ENCODE measurements around the gene ALAS1.

Gene ALAS1

GRCh38 chr3:52202384-52203077 is 4.6 kb downstream of the ALAS1 start:
- DNase-seq, result peak in 1 of 2 donors; percentile 41

DNA sequence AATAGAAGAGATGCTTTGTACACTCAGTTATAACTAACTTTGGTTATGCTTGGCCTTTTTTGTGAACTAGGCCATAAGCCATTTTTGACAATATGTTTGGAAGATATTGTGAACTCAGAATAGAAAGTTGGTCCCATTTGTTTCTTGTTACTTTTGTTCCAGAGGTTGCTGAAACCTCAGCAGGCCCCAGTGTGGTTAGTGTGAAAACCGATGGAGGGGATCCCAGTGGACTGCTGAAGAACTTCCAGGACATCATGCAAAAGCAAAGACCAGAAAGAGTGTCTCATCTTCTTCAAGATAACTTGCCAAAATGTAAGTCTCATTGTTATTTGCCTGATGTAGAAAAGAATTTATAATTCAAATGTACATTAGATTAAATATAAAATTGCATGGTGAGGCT is 5.7 kb downstream of the ALAS1 start:
- DNase-seq, result no peak

DNA sequence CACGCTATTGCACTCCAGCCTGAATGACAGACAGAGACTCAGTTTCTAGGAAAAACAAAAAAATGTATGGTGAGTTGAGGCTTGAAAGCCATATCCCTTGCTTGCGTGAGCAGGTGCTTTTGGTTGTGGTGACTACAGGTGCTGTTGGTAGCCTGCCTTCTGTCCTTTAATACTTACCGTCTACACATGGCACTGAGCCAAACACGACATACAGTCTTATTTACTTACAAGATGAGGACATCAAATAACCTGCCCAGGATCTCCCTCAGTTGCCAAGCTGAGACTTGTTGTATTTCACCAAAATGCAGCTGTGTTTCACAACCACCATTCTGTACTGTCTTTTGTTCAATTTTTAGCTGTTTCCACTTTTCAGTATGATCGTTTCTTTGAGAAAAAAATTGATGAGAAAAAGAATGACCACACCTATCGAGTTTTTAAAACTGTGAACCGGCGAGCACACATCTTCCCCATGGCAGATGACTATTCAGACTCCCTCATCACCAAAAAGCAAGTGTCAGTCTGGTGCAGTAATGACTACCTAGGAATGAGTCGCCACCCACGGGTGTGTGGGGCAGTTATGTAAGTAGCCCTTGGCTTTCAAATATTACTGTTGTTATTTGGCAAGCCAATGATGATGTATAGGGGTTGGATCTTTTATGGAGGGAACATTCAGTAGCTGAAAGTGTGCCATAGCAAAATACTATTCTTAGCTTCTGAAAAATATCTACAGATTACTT is 6.5 kb downstream of the ALAS1 start:
- DNase-seq, result no peak

DNA sequence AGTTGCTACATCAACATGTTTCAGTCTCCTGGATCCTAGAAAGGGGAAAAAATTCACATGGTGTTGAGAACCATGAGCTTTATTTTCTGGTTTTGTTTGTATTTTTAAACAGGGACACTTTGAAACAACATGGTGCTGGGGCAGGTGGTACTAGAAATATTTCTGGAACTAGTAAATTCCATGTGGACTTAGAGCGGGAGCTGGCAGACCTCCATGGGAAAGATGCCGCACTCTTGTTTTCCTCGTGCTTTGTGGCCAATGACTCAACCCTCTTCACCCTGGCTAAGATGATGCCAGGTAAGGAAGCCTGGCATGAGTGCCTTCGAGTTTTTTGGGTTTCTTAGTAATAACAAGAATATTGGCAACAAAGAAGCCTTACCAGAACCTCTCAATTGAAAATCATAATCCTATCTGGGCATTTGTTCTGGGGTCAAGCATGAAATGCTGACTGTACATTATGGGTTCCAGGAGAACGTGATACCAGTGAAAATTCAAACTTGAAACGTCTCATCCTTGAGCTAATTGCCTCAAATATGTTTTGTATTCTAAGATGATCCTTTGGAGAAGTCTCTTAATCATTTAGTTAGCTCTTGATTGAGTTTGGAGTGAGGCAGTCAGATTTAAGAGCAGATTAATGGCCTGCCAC is 7.9 kb downstream of the ALAS1 start:
- DNase-seq, result no peak

GRCh38 chr3:52208556-52208955 is 10.6 kb downstream of the ALAS1 start:
- DNase-seq, result no peak

- DNase-seq, result no peak
Measured at GRCh38 chr3:52210037-52210436, 12.1 kb downstream of the ALAS1 start.

GRCh38 chr3:52210550-52211046 is 12.6 kb downstream of the ALAS1 start:
- no peak for DNase-seq

DNA sequence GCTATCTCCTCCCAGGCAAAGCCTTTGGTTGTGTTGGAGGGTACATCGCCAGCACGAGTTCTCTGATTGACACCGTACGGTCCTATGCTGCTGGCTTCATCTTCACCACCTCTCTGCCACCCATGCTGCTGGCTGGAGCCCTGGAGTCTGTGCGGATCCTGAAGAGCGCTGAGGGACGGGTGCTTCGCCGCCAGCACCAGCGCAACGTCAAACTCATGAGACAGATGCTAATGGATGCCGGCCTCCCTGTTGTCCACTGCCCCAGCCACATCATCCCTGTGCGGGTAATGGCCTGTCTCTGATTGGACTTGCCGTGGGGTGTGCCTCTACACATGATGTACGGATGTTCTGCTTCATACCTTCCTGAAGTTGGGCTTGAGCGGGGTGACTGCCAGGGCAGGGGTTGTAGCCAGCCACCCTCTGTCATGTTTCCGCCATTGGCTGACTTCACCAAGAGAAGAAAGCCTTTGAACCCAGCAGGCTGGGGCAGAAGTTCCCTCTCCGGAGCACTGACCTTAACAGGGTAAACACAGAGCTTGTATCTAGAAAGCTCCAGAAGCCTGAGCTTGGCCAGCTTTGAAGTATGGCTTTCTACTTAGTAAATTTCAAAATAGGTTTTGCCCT is 13.4 kb downstream of the ALAS1 start:
- no peak for DNase-seq

- no peak for DNase-seq
Measured at GRCh38 chr3:52213005-52213404, 15.0 kb downstream of the ALAS1 start.

GRCh38 chr3:52213901-52214300 is 15.9 kb downstream of the ALAS1 start:
- DNase-seq, result no peak

DNA sequence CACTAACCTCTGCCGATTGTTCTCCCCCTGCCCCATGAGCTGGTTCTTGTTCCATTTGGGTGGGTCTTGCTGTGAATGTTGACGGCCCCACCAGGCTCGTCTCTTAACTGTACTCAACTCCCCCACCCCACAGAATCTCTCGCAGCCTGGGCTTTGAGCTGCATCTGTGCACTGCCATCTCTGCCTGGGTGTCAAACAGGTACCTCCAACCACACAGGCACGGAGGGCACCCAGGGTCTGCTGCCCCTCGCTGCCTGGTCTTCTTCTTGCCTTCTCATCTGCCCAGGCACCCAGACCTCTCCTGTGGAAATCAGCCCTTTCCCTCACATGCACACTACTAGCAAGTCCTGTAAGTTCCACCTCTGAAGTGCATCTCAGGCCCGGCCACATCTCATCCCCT is 17.4 kb downstream of the ALAS1 start:
- DNase-seq, result no peak

GRCh38 chr3:52216585-52217408 is 18.8 kb downstream of the ALAS1 start:
- peak in 1 of 2 donors; percentile 71 for DNase-seq

DNA sequence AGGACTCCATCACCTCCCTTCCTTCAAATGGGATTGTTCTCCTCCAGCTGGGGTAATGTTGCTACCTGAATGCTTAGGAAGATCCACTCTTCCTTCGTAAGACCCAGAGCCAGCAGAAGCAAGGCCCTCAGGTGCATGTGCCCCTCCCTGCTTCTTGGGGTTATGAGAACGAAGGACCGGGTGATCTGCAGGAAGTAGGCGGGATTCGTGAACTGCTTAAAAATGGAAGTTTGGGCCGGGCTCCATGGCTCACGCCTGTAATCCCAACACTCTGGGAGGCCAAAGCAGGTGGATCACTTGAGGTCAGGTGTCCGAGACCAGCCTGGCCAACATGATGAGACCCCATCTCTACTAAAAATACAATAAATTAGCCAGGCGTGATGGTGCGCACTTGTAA is 19.4 kb downstream of the ALAS1 start:
- no peak for DNase-seq

DNA sequence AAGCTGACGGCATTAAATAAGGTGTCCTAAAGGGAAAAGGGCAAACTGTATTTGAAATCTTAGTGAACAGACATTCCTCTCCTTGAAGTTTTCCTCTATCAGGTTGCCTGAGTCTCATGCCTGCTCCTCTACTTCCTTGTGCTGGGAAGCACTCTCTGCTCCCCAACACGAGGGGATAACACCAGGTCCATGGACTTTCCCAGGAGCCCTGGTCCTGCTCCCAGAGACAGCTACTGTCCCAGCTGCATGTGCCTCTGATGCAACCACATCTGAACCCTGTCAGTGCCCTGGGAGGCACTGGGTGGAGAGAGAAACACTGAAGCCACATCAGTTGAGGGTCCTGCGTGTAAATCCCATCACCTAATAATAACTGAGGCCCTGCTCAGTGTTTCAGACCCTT is 20.1 kb downstream of the ALAS1 start:
- no peak for DNase-seq

- DNase-seq, result no peak
Measured at GRCh38 chr3:52218454-52218853, 20.5 kb downstream of the ALAS1 start.

GRCh38 chr3:52218937-52219650 is 21.1 kb downstream of the ALAS1 start:
- DNase-seq, result no peak

DNA sequence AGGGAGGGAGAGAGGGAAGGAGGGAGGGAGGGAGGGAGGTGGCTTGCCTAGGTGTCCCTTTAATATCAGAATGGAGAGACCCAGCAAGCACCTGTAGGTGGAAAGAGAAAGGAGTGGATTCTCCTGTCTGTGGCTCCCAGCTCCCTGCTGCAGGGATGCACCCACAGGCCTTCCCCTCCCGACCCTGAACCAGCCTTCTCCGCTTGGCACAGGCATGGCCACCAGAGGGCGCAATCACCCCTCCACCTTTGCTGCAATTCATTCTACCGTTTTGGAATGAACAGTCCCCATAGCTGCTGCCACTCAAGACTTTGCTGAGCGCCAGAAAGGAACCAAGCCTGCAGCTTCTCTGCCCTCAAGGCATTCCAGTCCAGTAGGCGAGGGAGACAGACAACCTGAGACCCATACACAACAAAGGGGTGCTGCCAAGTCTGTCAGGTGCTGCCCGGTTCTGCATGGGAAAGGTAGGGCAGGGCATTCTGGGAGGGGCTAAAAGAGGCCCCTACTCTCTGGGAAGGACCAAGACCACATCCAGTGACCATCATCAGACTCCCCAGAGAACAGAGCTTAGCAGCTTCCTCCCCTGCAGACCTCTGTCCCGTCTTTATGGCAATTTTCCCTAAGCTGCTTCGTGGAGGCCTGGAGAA is 22.5 kb downstream of the ALAS1 start:
- DNase-seq, result peak; percentile 60 to 71

GRCh38 chr3:52221141-52221562 is 23.2 kb downstream of the ALAS1 start:
- DNase-seq, result no peak

GRCh38 chr3:52221563-52222318 is 23.8 kb downstream of the ALAS1 start:
- no peak for DNase-seq
